Stimulated activated CD8-positive, alpha-beta memory T cell treated with anti-CD3 and anti-CD28 coated beads, Interleukin-4, amount 100 ng/mL, for 1 hour (primary cell): Measurements from ENCODE around the gene CALML5.

Source experiments
- DNase-seq, 2 donors: peaks; one replicate each; pipeline ENCODE4 v3.0.0-alpha.2; 2020; ENCODE audit warnings: low read depth in 2 of 2, low spot score in 1 of 2

CALML5 gene

GRCh38 chr10:5533098-5533731 lies 33.8 kb upstream of the CALML5 start:
- DNase-seq: no peak

GRCh38 chr10:5532618-5533097 lies 33.3 kb upstream of the CALML5 start:
- no peak for DNase-seq

- no peak for DNase-seq
These were observed 32.9 kb upstream of the CALML5 start for GRCh38 chr10:5532307-5532605.

GRCh38 chr10:5531558-5532306 lies 32.4 kb upstream of the CALML5 start:
- no peak for DNase-seq

GRCh38 chr10:5530846-5531557 lies 31.6 kb upstream of the CALML5 start:
- no peak for DNase-seq

GRCh38 chr10:5530412-5530806 lies 31.0 kb upstream of the CALML5 start:
- no peak for DNase-seq

GRCh38 chr10:5529702-5530411 lies 30.5 kb upstream of the CALML5 start:
- no peak for DNase-seq

- no peak for DNase-seq
These were observed 29.8 kb upstream of the CALML5 start for GRCh38 chr10:5528989-5529701.

- DNase-seq: no peak
These were observed 28.2 kb upstream of the CALML5 start for GRCh38 chr10:5527332-5528200.

- DNase-seq: no peak
These were observed 27.4 kb upstream of the CALML5 start for GRCh38 chr10:5526691-5527331.

- no peak for DNase-seq
These were observed 26.4 kb upstream of the CALML5 start for GRCh38 chr10:5525561-5526341.

GRCh38 chr10:5524641-5525560 lies 25.5 kb upstream of the CALML5 start, which contains the start of gene CALML3:
TSS of gene CALML3 (plus strand) at chr10:5524961. CDS start at chr10:5525086, 125 bp downstream.
- no peak for DNase-seq

GRCh38 chr10:5523796-5524574 lies 24.6 kb upstream of the CALML5 start:
- DNase-seq: no peak

GRCh38 chr10:5522913-5523560 lies 23.7 kb upstream of the CALML5 start:
- no peak for DNase-seq

GRCh38 chr10:5519054-5519453 lies 19.7 kb upstream of the CALML5 start:
- DNase-seq: no peak

GRCh38 chr10:5518143-5518542 lies 18.8 kb upstream of the CALML5 start:
- no peak for DNase-seq
